K562 (cell line): ENCODE results near the gene DCTN5. TPM values are rescaled to one million over a fixed set of nuclear protein-coding genes. Genes with fewer than 3 reads are reported as not detected.

Experiments
- CC2D1A ChIP-seq: fragments of 450-650 bp; IDR thresholded peaks from 2 replicates; pipeline ENCODE4 v1.6.1; 2017; ENCODE audit warnings: mild to moderate bottlenecking
- GTF2B ChIP-seq: IDR thresholded peaks from 2 replicates; pipeline ENCODE4 v1.6.1; 2011; ENCODE audit not compliant: insufficient read length; ENCODE audit errors: extremely low read depth
- HDGF ChIP-seq: fragments of 450-650 bp; IDR thresholded peaks from 2 replicates; pipeline ENCODE4 v1.6.1; 2016
- HINFP ChIP-seq: fragments of 450-650 bp; conservative IDR thresholded peaks from 2 replicates; pipeline ENCODE4 v1.6.1; 2016; ENCODE audit warnings: missing genetic modification characterization, low read depth, mild to moderate bottlenecking, control low read depth, missing compliant biosample characterization
- HMGXB4 ChIP-seq: sonication (generic); formaldehyde crosslinking; IDR thresholded peaks from 2 replicates; pipeline ENCODE4 v1.8.1; 2023; ENCODE audit warnings: mild to moderate bottlenecking, missing genetic modification reagents
- HNRNPH1 ChIP-seq: fragments of 200-400 bp; formaldehyde crosslinking; optimal IDR thresholded peaks from 2 replicates; pipeline ENCODE3; 2017; ENCODE audit warnings: low read depth, mild to moderate bottlenecking, low read length, moderate library complexity
- JUND ChIP-seq, 2 experiments: IDR thresholded peaks; 2 replicates in 1 of 2; 3 replicates in 1 of 2; pipeline ENCODE4 v1.6.1; 2011; ENCODE audit warnings: borderline replicate concordance in 2 of 2, low read depth in 2 of 2, low read length in 2 of 2, improper control_type of control experiment in 1 of 2, missing biosample characterization in 1 of 2, missing genetic modification characterization in 1 of 2, missing genetic modification reagents in 1 of 2
- L3MBTL2 ChIP-seq: fragments of 450-650 bp; IDR thresholded peaks from 2 replicates; pipeline ENCODE4 v1.6.1; 2016; ENCODE audit warnings: mild to moderate bottlenecking, moderate library complexity
- MTA2 ChIP-seq: fragments of 450-650 bp; IDR thresholded peaks from 2 replicates; pipeline ENCODE4 v1.6.1; 2016; ENCODE audit warnings: low read depth
- NR2C2 ChIP-seq, 2 experiments: fragments of 200-800 bp in 1 of 2; sonication (Bioruptor generic) in 1 of 2; sonication (generic) in 1 of 2; formaldehyde crosslinking in 1 of 2; IDR thresholded peaks; 2 replicates each; pipeline versions ENCODE4 v1.6.1 to v1.8.0; 2016 to 2022; ENCODE audit warnings: mild to moderate bottlenecking in 1 of 2, missing compliant biosample characterization in 1 of 2, missing genetic modification characterization in 1 of 2, missing genetic modification reagents in 1 of 2
- POLR2AphosphoS2 ChIP-seq: IDR thresholded peaks from 2 replicates; pipeline ENCODE4 v1.6.1; 2012; ENCODE audit warnings: low read length, improper control_type of control experiment
- POU5F1 ChIP-seq: fragments of 150-350 bp; IDR thresholded peaks from 2 replicates; pipeline ENCODE4 v1.6.1; 2014; ENCODE audit warnings: borderline replicate concordance, low read length, low read depth, mild to moderate bottlenecking; ENCODE audit not compliant: partially characterized antibody
- RAD21 ChIP-seq, 2 experiments: fragments of 250-450 bp in 1 of 2; fragments of 450-650 bp in 1 of 2; sonication (Bioruptor Pico) in 1 of 2; formaldehyde crosslinking in 1 of 2; IDR thresholded peaks in 1 of 2; conservative IDR thresholded peaks in 1 of 2; 2 replicates each; pipeline versions ENCODE4 v1.4.0 to v1.8.0; 2020 to 2022; ENCODE audit warnings: mild to moderate bottlenecking in 2 of 2, moderate library complexity in 1 of 2
- SMARCA5 ChIP-seq: fragments of 450-650 bp; IDR thresholded peaks from 2 replicates; pipeline ENCODE4 v1.6.1; 2016
- TRIM28 ChIP-seq: fragments of 450-650 bp; IDR thresholded peaks from 2 replicates; pipeline ENCODE4 v1.6.1; 2017
- ZBED1 ChIP-seq: IDR thresholded peaks from 2 replicates; pipeline ENCODE4 v1.6.1; 2014
- ZBTB7A ChIP-seq: IDR thresholded peaks from 2 replicates; pipeline ENCODE4 v1.6.1; 2011; ENCODE audit warnings: low read depth, mild to moderate bottlenecking, low read length, moderate library complexity, borderline replicate concordance; ENCODE audit not compliant: control insufficient read depth
- ZFPM2 ChIP-seq: fragments of 250-450 bp; sonication (Bioruptor Pico); IDR thresholded peaks from 2 replicates; pipeline ENCODE4 v1.5.1; 2022; ENCODE audit warnings: mild to moderate bottlenecking
- ZNF12 ChIP-seq: sonication (generic); formaldehyde crosslinking; IDR thresholded peaks from 2 replicates; pipeline ENCODE4 v1.4.0; 2020; ENCODE audit warnings: mild to moderate bottlenecking, missing genetic modification reagents
- ZNF263 ChIP-seq: sonication (generic); formaldehyde crosslinking; IDR thresholded peaks from 2 replicates; pipeline ENCODE4 v1.8.0; 2022; ENCODE audit warnings: mild to moderate bottlenecking, missing genetic modification reagents, borderline replicate concordance
- ZNF764 ChIP-seq: fragments of 250-450 bp; sonication (Bioruptor Pico); IDR thresholded peaks from 2 replicates; pipeline ENCODE4 v1.4.0; 2020; ENCODE audit warnings: low read depth, mild to moderate bottlenecking, moderate library complexity
- ZNF766 ChIP-seq: fragments of 200-800 bp; sonication (Bioruptor generic); conservative IDR thresholded peaks from 2 replicates; pipeline ENCODE4 v1.6.1; 2016; ENCODE audit warnings: missing genetic modification characterization, missing compliant biosample characterization
- polyA plus RNA-seq, 8 experiments: library from polyadenylated mRNA; depleted of rRNA in 4 of 8; stranded (reverse) in 5 of 8; unstranded in 3 of 8; fragments of >200 nt; fragmentation: Nextera tagmentation in 2 of 8; fragmentation: Illumina TruSeq in 1 of 8; extraction: Ambion mirVana in 2 of 8; extraction: Trizol in 1 of 8; gene quantifications; 2 replicates each; pipeline versions ENCODE4 v1.2.1 to v1.2.3, GENCODE V29; 2011 to 2014; ENCODE audit warnings: inconsistent platforms in 1 of 8, missing spikeins in 1 of 8
- total RNA-seq, 7 experiments: library from RNA; depleted of rRNA in 6 of 7; stranded (reverse); fragments of >200 nt in 6 of 7; fragmentation: Illumina TruSeq in 2 of 7; extraction: Trizol in 2 of 7; gene quantifications; 2 replicates each; pipeline versions ENCODE4 v1.2.1 to v1.2.3, GENCODE V29; 2011 to 2021; ENCODE audit warnings: low replicate concordance in 1 of 7
- TF ChIP-seq, protein P1 (sequence below), 2 experiments: fragments of 250-450 bp in 1 of 2; fragments of 450-650 bp in 1 of 2; sonication (Bioruptor Pico) in 1 of 2; IDR thresholded peaks; 2 replicates each; pipeline versions ENCODE4 v1.6.1 to v1.8.0; 2016 to 2021; ENCODE audit warnings: mild to moderate bottlenecking in 2 of 2, moderate library complexity in 2 of 2, missing compliant biosample characterization in 1 of 2, missing genetic modification characterization in 1 of 2

DCTN5 gene
- total and polyA plus RNA-seq, 9 of the 15 experiments (the other 6 are each of a cell fraction or from before 2014, with no cell fraction given) = 35.8 to 149 (median 75.9) TPM

- TF ChIP-seq HINFP (tag) (peak; percentile 98), ZNF764 (CRISPR knock-in tag) (peak; percentile 65), ZNF12 (no peak), POU5F1 (no peak), ZBTB7A (peak; percentile 45; the same call in 1 of the 2 replicates), TRIM28 (no peak; the same call in 1 of the 2 replicates), ZFPM2 (CRISPR knock-in tag) (0 out of 2 replicates have a peak, but pooled peaks have one; percentile 93), SMARCA5 (0 out of 2 replicates have a peak, but pooled peaks have one; percentile 14), HNRNPH1 (no peak), ZNF766 (CRISPR knock-in tag) (peak; percentile 100), MTA2 (peak; percentile 50; the same call in 1 of the 2 replicates), RAD21 (CRISPR knock-in tag; conservative IDR thresholded peaks at IDR 0.05 in 1 of 2, IDR thresholded peaks at IDR 0.05 in 1 of 2) (peak; percentile 43 to 68), ZNF263 (CRISPR knock-in tag) (no peak), GTF2B (no peak), HDGF (no peak), CC2D1A (0 out of 2 replicates have a peak, but pooled peaks have one; percentile 51), ZBED1 (no peak), HMGXB4 (CRISPR knock-in tag) (no peak), POLR2AphosphoS2 (no peak), L3MBTL2 (peak; percentile 58; the same call in 1 of the 2 replicates), JUND (IDR thresholded peaks at IDR 0.05; ENCODE audit: borderline replicate concordance, low read depth, low read length) (peak; percentile 45; the same call in 1 of the 2 replicates), JUND (tag; IDR thresholded peaks at IDR 0.05; ENCODE audit: borderline replicate concordance, low read depth, low read length) (peak; percentile 96), NR2C2 (CRISPR knock-in tag; IDR thresholded peaks at IDR 0.05) (no peak), NR2C2 (tag; IDR thresholded peaks at IDR 0.05) (peak; percentile 89)
- TF ChIP-seq, protein P1, sequence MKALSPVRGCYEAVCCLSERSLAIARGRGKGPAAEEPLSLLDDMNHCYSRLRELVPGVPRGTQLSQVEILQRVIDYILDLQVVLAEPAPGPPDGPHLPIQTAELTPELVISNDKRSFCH (CRISPR knock-in tag; IDR thresholded peaks at IDR 0.05) = peak; percentile 97
- TF ChIP-seq, protein P1 (tag; IDR thresholded peaks at IDR 0.05) = peak; percentile 100
Observed at GRCh38 chr16:23597003-23597756, 44.1 kb upstream of the DCTN5 start (continued).
